H1 (cell line): ENCODE data around the gene ZNF839. TPM values are rescaled to one million over a fixed set of nuclear protein-coding genes. Genes with fewer than 3 reads are reported as not detected.

Experiments used
- BRCA1 ChIP-seq: IDR thresholded peaks from 2 replicates; pipeline ENCODE4 v1.6.1; 2012; ENCODE audit warnings: low read depth, low read length, improper control_type of control experiment
- FOSL1 ChIP-seq: IDR thresholded peaks from 2 replicates; pipeline ENCODE4 v1.6.1; 2011; ENCODE audit warnings: mild to moderate bottlenecking, low read depth, low read length, moderate library complexity; ENCODE audit not compliant: insufficient read depth
- GABPA ChIP-seq: IDR thresholded peaks from 2 replicates; pipeline ENCODE4 v1.6.1; 2011; ENCODE audit warnings: mild to moderate bottlenecking, low read length, moderate library complexity, borderline replicate concordance; ENCODE audit not compliant: insufficient read depth
- NANOG ChIP-seq: IDR thresholded peaks from 2 replicates; pipeline ENCODE4 v1.6.1; 2011; ENCODE audit warnings: low read length, low read depth, mild to moderate bottlenecking, inconsistent platforms; ENCODE audit not compliant: insufficient read depth, poor library complexity, severe bottlenecking
- PHF8 ChIP-seq: fragments of 200-600 bp; sonication (generic); conservative IDR thresholded peaks from 2 replicates; pipeline ENCODE4 v1.7.1; 2012; ENCODE audit warnings: low read depth, mild to moderate bottlenecking, inconsistent platforms, low read length, moderate library complexity
- polyA plus RNA-seq, 7 experiments: library from polyadenylated mRNA; depleted of rRNA in 3 of 7; stranded (reverse) in 5 of 7; unstranded in 2 of 7; fragments of >200 nt in 5 of 7; fragments of 200-250 nt in 2 of 7; gene quantifications; 1 replicate in 5 of 7; 2 replicates in 1 of 7; 4 replicates in 1 of 7; pipeline versions ENCODE4 v1.2.1 to v1.2.3, GENCODE V29; 2011 to 2013; ENCODE audit warnings: missing spikeins in 2 of 7, mixed read lengths in 2 of 7
- total RNA-seq: library from RNA; stranded (reverse); fragmentation: NEBNext Ultra II Directional; extraction: Animal tissue kit (Norgen Biotek cat#: 25700); gene quantifications from 2 replicates; pipeline ENCODE4 v1.2.1, GENCODE V29; 2021

The ZNF839 gene
- total and polyA plus RNA-seq, 2 of the 8 experiments (the other 6 are each of a cell fraction or from before 2014, with no cell fraction given): 8.1 to 9.4 TPM

DNA sequence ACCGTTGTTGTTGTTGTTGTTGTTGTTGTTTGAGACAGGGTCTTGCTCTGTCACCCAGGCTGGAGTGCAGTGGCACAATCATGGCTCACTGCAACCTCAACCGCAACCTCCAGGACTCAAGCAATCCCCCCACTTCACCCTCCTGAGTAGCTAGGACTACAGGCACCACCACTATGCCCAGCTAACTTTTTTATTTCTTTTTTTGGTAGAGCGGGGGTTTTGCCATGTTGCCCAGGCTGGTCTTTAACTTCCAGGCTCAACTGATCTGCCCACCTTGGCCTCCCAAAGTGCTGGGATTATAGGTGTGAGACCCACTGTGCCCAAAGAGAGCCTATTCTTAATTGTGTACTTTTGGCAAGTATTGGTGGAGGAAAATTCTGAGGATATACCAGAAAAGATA, 40.3 kb upstream of the ZNF839 start (continued):
- TF ChIP-seq NANOG (no peak), PHF8 (no peak), BRCA1 (no peak), FOSL1 (no peak), GABPA (no peak)
